SK-N-SH (cell line): ENCODE data around the gene DNAH10. TPM values are rescaled to one million over a fixed set of nuclear protein-coding genes. Genes with fewer than 3 reads are reported as not detected.

ENCODE experiments used
- CTCF ChIA-PET: fragments of 300-600, 350-600 bp; formaldehyde crosslinking; extraction: SDS; loops from one replicate; lab custom pipeline; 2021; lab: Yijun Ruan, JAX
- POLR2A ChIA-PET: fragments of 350-600 bp; sonication (Branson Sonifier 250); formaldehyde crosslinking; extraction: SDS; loops from one replicate; lab custom pipeline; 2020; ENCODE audit warnings: antibody characterized with exemption, inconsistent platforms; lab: Yijun Ruan, JAX
- DNase-seq: peaks from one replicate; pipeline ENCODE4 v3.0.0; 2012
- H2AFZ ChIP-seq: fragments of 200-600 bp; sonication (generic); 2 replicates; pipeline ENCODE4 v1.8.1; 2016; ENCODE audit warnings: antibody characterized with exemption, mild to moderate bottlenecking, low read depth
- H3F3A ChIP-seq: fragments of 200-600 bp; sonication (generic); replicated peaks from 2 replicates; pipeline ENCODE3; 2016; ENCODE audit warnings: antibody characterized with exemption, mild to moderate bottlenecking; ENCODE audit not compliant: insufficient read depth
- H3K27ac ChIP-seq, 2 experiments: fragments of 200-500 bp in 1 of 2; fragments of 200-600 bp in 1 of 2; sonication (Bioruptor generic) in 1 of 2; sonication (generic), shearing (Covaris generic) in 1 of 2; 2 replicates each; pipeline versions ENCODE4 v1.5.1 to v1.6.1; 2014 to 2016; ENCODE audit warnings: low read depth in 2 of 2, inconsistent platforms in 1 of 2, low read length in 1 of 2, mild to moderate bottlenecking in 1 of 2, mixed read lengths in 1 of 2
- H3K27me3 ChIP-seq: fragments of 200-600 bp; sonication (generic), shearing (Covaris generic); 2 replicates; pipeline ENCODE4 v1.6.1; 2016; ENCODE audit warnings: mixed run types; ENCODE audit not compliant: insufficient read depth
- H3K36me3 ChIP-seq, 2 experiments: fragments of 200-500 bp in 1 of 2; fragments of 200-600 bp in 1 of 2; sonication (Bioruptor generic) in 1 of 2; sonication (generic) in 1 of 2; replicated peaks in 1 of 2; 2 replicates each; pipeline versions ENCODE3 to v1.5.1; 2014 to 2016; ENCODE audit warnings: low read length in 1 of 2, mild to moderate bottlenecking in 1 of 2; ENCODE audit not compliant: insufficient read depth in 2 of 2, control insufficient read depth in 1 of 2
- H3K4me1 ChIP-seq, 2 experiments: fragments of 200-500 bp in 1 of 2; fragments of 200-600 bp in 1 of 2; sonication (Bioruptor generic) in 1 of 2; sonication (generic), shearing (Covaris generic) in 1 of 2; 2 replicates each; pipeline versions ENCODE4 v1.5.1 to v1.6.1; 2014 to 2016; ENCODE audit warnings: low read depth in 1 of 2, low read length in 1 of 2, mixed run types in 1 of 2; ENCODE audit not compliant: insufficient read depth in 2 of 2, control insufficient read depth in 1 of 2
- H3K4me2 ChIP-seq: fragments of 200-600 bp; sonication (generic), shearing (Covaris generic); 2 replicates; pipeline ENCODE4 v1.6.1; 2017; ENCODE audit warnings: mixed run types
- H3K4me3 ChIP-seq, 2 experiments: fragments of 200-500 bp in 1 of 2; fragments of 200-600 bp in 1 of 2; sonication (Bioruptor generic) in 1 of 2; sonication (generic), shearing (Covaris generic) in 1 of 2; 2 replicates each; pipeline versions ENCODE4 v1.5.1 to v1.8.1; 2014 to 2016; ENCODE audit warnings: low read depth in 2 of 2, inconsistent platforms in 1 of 2, low read length in 1 of 2, mild to moderate bottlenecking in 1 of 2, mixed read lengths in 1 of 2, moderate library complexity in 1 of 2
- H3K79me2 ChIP-seq: fragments of 200-600 bp; sonication (generic); 2 replicates; pipeline ENCODE4 v1.8.1; 2017; ENCODE audit warnings: mild to moderate bottlenecking; ENCODE audit not compliant: insufficient read depth
- H3K9ac ChIP-seq: fragments of 200-600 bp; sonication (generic); 2 replicates; pipeline ENCODE4 v1.6.1; 2017; ENCODE audit warnings: mixed run types
- H3K9me2 ChIP-seq: fragments of 200-600 bp; sonication (generic); 2 replicates; pipeline ENCODE4 v1.6.1; 2017; ENCODE audit warnings: mixed run types
- H3K9me3 ChIP-seq: fragments of 200-600 bp; sonication (generic); 2 replicates; pipeline ENCODE4 v1.6.1; 2017; ENCODE audit warnings: mixed run types, mild to moderate bottlenecking, moderate library complexity
- H4K20me1 ChIP-seq: fragments of 200-600 bp; sonication (generic); 2 replicates; pipeline ENCODE4 v1.6.1; 2017; ENCODE audit warnings: mild to moderate bottlenecking, mixed run types; ENCODE audit not compliant: insufficient read depth
- CHD2 ChIP-seq: fragments of 150-350 bp; IDR thresholded peaks from 2 replicates; pipeline ENCODE4 v1.6.1; 2018; ENCODE audit warnings: low read length; ENCODE audit not compliant: partially characterized antibody
- FOSL2 ChIP-seq: IDR thresholded peaks from 2 replicates; pipeline ENCODE4 v1.4.0; 2012; ENCODE audit warnings: low read depth, mild to moderate bottlenecking, moderate library complexity, borderline replicate concordance
- FOXJ3 ChIP-seq: sonication (generic); formaldehyde crosslinking; IDR thresholded peaks from 2 replicates; pipeline ENCODE4 v1.5.1; 2020; ENCODE audit warnings: mild to moderate bottlenecking, missing genetic modification reagents
- FOXM1 ChIP-seq: IDR thresholded peaks from 2 replicates; pipeline ENCODE4 v1.4.0; 2012; ENCODE audit warnings: low read depth, mild to moderate bottlenecking
- GATA2 ChIP-seq: sonication (generic); formaldehyde crosslinking; IDR thresholded peaks from 2 replicates; pipeline ENCODE4 v1.5.0; 2020; ENCODE audit warnings: mild to moderate bottlenecking, missing genetic modification reagents
- JUND ChIP-seq: IDR thresholded peaks from 2 replicates; pipeline ENCODE4 v1.4.0; 2012
- MEF2A ChIP-seq: IDR thresholded peaks from 2 replicates; pipeline ENCODE4 v1.4.0; 2012; ENCODE audit warnings: low read depth, borderline replicate concordance
- RAD21 ChIP-seq: IDR thresholded peaks from 2 replicates; pipeline ENCODE4 v1.6.1; 2012; ENCODE audit warnings: mild to moderate bottlenecking, low read length
- RFX5 ChIP-seq: IDR thresholded peaks from 2 replicates; pipeline ENCODE4 v1.6.1; 2012; ENCODE audit warnings: mild to moderate bottlenecking, improper control_type of control experiment, low read length
- RXRA ChIP-seq: IDR thresholded peaks from 2 replicates; pipeline ENCODE4 v1.4.0; 2012; ENCODE audit warnings: low read depth, mild to moderate bottlenecking, borderline replicate concordance
- TCF12 ChIP-seq: IDR thresholded peaks from 2 replicates; pipeline ENCODE4 v1.4.0; 2012
- WGBS: methylation state at CpG from one replicate; pipeline ENCODE4 v1.1.6; 2017; ENCODE audit warnings: low lambda C conversion rate; 5-methylcytosine and 5-hydroxymethylcytosine counted together
- polyA plus RNA-seq, 3 experiments: library from polyadenylated mRNA; depleted of rRNA; stranded (reverse); fragments of >200 nt; gene quantifications; 2 replicates each; pipeline ENCODE4 v1.2.3, GENCODE V29; 2012
- TF ChIP-seq, protein P1 (sequence below): IDR thresholded peaks from 2 replicates; pipeline ENCODE4; 2012
- TF ChIP-seq, protein P2 (sequence below): IDR thresholded peaks from 2 replicates; pipeline ENCODE4 v1.6.1; 2012; ENCODE audit warnings: mild to moderate bottlenecking, low read depth, low read length, moderate library complexity
- TF ChIP-seq, protein P3 (sequence below): IDR thresholded peaks from 2 replicates; pipeline ENCODE4 v1.4.0; 2012; ENCODE audit warnings: low read depth, borderline replicate concordance

DNAH10 gene
- polyA plus RNA-seq, 1 of the 3 experiments (the other 2 are of a cell fraction) = 0.13 TPM

DNA sequence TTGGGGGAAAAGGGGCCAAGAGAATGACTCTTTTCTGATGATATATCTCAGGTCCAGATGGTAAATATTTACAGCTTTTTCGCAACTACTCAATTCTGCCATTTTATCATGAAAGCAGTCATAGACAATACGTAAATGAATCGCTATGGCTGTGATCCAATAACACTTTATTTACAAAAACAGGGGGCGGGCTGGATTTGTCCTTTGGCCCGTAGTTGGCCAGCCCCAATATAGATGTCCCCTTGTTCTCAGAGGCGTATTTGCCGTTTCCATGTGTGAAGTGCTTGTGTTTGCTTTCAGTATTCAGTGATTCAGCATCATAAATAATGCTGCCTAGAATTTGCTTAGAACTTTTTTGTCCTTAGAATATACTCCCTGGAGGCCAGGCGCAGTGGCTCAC lies 133.3 kb downstream of the DNAH10 start (continued):
- TF ChIP-seq, protein P1, sequence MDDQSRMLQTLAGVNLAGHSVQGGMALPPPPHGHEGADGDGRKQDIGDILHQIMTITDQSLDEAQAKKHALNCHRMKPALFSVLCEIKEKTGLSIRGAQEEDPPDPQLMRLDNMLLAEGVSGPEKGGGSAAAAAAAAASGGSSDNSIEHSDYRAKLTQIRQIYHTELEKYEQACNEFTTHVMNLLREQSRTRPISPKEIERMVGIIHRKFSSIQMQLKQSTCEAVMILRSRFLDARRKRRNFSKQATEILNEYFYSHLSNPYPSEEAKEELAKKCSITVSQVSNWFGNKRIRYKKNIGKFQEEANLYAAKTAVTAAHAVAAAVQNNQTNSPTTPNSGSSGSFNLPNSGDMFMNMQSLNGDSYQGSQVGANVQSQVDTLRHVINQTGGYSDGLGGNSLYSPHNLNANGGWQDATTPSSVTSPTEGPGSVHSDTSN = no peak
- TF ChIP-seq FOSL2 = no peak
- TF ChIP-seq, all 33 proteins: peak for 0

DNA sequence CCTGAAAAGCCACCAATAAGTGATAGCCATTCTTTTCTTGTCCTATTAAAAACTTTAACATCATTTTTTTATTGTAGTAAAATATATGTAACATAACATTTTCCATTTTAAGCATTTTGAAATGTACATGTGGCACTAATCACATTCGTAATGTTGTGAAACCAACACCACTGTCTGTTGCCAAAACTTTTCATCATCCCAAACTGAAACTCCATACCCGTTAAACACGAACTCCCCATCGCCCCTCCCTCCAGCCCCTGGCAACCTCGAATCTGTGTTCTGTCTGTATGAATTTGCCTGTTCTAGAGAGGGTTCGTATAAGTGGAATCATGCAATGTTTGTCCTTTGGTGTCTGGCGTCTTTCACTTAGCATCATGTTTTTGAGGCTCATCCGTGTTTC lies 134.7 kb downstream of the DNAH10 start:
- no peak overlapping the region for H3K4me3 ChIP-seq
- H3K79me2 ChIP-seq = no peaks in the 10 kb centered on the region
- 70% methylated on average over 8 of the region's 8 CpGs for WGBS
- ChIA-PET CTCF (interaction anchor here (1.4 kb wide), 1 partner anchor 9 kb away, joined by 5 read pairs; no protein-coding TSS in a partner anchor), POLR2A (no interaction called here)
- no peaks in the 10 kb centered on the region for H3K9me3 ChIP-seq
- no peak overlapping the region for H3K9ac ChIP-seq
- DNase-seq = no peak
- TF ChIP-seq GATA2 (no peak), TCF12 (no peak), MEF2A (no peak), RAD21 (no peak), FOXM1 (no peak), RFX5 (no peak), FOSL2 (no peak), CHD2 (no peak), RXRA (no peak), FOXJ3 (no peak), JUND (no peak)
- TF ChIP-seq, protein P1 = no peak
- TF ChIP-seq, protein P2, sequence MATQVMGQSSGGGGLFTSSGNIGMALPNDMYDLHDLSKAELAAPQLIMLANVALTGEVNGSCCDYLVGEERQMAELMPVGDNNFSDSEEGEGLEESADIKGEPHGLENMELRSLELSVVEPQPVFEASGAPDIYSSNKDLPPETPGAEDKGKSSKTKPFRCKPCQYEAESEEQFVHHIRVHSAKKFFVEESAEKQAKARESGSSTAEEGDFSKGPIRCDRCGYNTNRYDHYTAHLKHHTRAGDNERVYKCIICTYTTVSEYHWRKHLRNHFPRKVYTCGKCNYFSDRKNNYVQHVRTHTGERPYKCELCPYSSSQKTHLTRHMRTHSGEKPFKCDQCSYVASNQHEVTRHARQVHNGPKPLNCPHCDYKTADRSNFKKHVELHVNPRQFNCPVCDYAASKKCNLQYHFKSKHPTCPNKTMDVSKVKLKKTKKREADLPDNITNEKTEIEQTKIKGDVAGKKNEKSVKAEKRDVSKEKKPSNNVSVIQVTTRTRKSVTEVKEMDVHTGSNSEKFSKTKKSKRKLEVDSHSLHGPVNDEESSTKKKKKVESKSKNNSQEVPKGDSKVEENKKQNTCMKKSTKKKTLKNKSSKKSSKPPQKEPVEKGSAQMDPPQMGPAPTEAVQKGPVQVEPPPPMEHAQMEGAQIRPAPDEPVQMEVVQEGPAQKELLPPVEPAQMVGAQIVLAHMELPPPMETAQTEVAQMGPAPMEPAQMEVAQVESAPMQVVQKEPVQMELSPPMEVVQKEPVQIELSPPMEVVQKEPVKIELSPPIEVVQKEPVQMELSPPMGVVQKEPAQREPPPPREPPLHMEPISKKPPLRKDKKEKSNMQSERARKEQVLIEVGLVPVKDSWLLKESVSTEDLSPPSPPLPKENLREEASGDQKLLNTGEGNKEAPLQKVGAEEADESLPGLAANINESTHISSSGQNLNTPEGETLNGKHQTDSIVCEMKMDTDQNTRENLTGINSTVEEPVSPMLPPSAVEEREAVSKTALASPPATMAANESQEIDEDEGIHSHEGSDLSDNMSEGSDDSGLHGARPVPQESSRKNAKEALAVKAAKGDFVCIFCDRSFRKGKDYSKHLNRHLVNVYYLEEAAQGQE = no peak
- TF ChIP-seq, protein P3, sequence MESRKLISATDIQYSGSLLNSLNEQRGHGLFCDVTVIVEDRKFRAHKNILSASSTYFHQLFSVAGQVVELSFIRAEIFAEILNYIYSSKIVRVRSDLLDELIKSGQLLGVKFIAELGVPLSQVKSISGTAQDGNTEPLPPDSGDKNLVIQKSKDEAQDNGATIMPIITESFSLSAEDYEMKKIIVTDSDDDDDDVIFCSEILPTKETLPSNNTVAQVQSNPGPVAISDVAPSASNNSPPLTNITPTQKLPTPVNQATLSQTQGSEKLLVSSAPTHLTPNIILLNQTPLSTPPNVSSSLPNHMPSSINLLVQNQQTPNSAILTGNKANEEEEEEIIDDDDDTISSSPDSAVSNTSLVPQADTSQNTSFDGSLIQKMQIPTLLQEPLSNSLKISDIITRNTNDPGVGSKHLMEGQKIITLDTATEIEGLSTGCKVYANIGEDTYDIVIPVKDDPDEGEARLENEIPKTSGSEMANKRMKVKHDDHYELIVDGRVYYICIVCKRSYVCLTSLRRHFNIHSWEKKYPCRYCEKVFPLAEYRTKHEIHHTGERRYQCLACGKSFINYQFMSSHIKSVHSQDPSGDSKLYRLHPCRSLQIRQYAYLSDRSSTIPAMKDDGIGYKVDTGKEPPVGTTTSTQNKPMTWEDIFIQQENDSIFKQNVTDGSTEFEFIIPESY = no peak
- H2AFZ ChIP-seq = no peak overlapping the region
- no peak overlapping the region for H3K27ac ChIP-seq
- no peaks in the 10 kb centered on the region for H3F3A ChIP-seq
- no peaks in the 10 kb centered on the region for H3K36me3 ChIP-seq
- H3K4me1 ChIP-seq = peaks cover 0 to 5% of the 10 kb centered on the region in 2 experiments; a peak in 1 of 4 replicates
- H3K9me2 ChIP-seq = no peaks in the 10 kb centered on the region
- H3K27me3 ChIP-seq = no peaks in the 10 kb centered on the region
- no peak overlapping the region for H3K4me2 ChIP-seq
- H4K20me1 ChIP-seq = no peaks in the 10 kb centered on the region
